RWPE2 (cell line): ENCODE measurements around the gene PITPNB.

ENCODE experiments used
- ATAC-seq: fragments of 200-7000 bp; cut with Tn5 transposase; 3 replicates; pipeline ENCODE4 v1.9.1; 2021; ENCODE audit warnings: low read depth
- DNase-seq: peaks from one replicate; pipeline ENCODE4 v3.0.0-alpha.2; 2020; ENCODE audit warnings: low spot score
- H3K27ac ChIP-seq: fragments of 450-650 bp; 2 replicates; pipeline ENCODE4 v1.5.1; 2017; ENCODE audit warnings: mild to moderate bottlenecking; ENCODE audit not compliant: poor library complexity, severe bottlenecking
- H3K27me3 ChIP-seq: fragments of 250-450 bp; sonication (Bioruptor Pico); 2 replicates; pipeline ENCODE4 v1.5.1; 2021; ENCODE audit warnings: mild to moderate bottlenecking, moderate library complexity; ENCODE audit not compliant: insufficient read depth, poor library complexity, severe bottlenecking
- H3K36me3 ChIP-seq: fragments of 250-450 bp; sonication (Bioruptor Pico); 2 replicates; pipeline ENCODE4 v1.5.1; 2020; ENCODE audit warnings: low read depth, mild to moderate bottlenecking, moderate library complexity
- H3K4me1 ChIP-seq: fragments of 250-450 bp; sonication (Bioruptor Pico); 2 replicates; pipeline ENCODE4 v1.5.1; 2021; ENCODE audit warnings: mild to moderate bottlenecking, moderate library complexity; ENCODE audit not compliant: insufficient read depth, poor library complexity, severe bottlenecking
- H3K4me3 ChIP-seq: fragments of 250-450 bp; sonication (Bioruptor Pico); 2 replicates; pipeline ENCODE4 v1.5.1; 2021; ENCODE audit warnings: mild to moderate bottlenecking, moderate library complexity; ENCODE audit not compliant: severe bottlenecking
- H3K9me3 ChIP-seq: fragments of 250-450 bp; sonication (Bioruptor Pico); 2 replicates; pipeline ENCODE4 v1.5.1; 2021; ENCODE audit warnings: mild to moderate bottlenecking, moderate library complexity; ENCODE audit not compliant: severe bottlenecking
- CTCF ChIP-seq: fragments of 450-650 bp; IDR thresholded peaks from one replicate; pipeline ENCODE4 v1.5.1; 2017; ENCODE audit warnings: mild to moderate bottlenecking, moderate library complexity; ENCODE audit not compliant: poor library complexity, severe bottlenecking

Gene PITPNB

GRCh38 chr22:27934069-27934468 is 15.0 kb upstream of the PITPNB start:
- H3K4me3 ChIP-seq: no peak overlapping the region
- H3K9me3 ChIP-seq: no peaks in the 10 kb centered on the region
- H3K36me3 ChIP-seq: no peaks in the 10 kb centered on the region; the same call in 1 of the 2 replicates
- peaks cover 18% of the 10 kb centered on the region for H3K4me1 ChIP-seq
- no peak for TF ChIP-seq CTCF
- ATAC-seq (no peak), DNase-seq (no peak)
- H3K27me3 ChIP-seq: no peaks in the 10 kb centered on the region
- H3K27ac ChIP-seq: no peak overlapping the region

- no peak overlapping the region for H3K27ac ChIP-seq
- H3K4me3 ChIP-seq: no peak overlapping the region
- ATAC-seq (no peak), DNase-seq (no peak)
- no peaks in the 10 kb centered on the region for H3K27me3 ChIP-seq
- peaks cover 18% of the 10 kb centered on the region for H3K4me1 ChIP-seq
- H3K36me3 ChIP-seq: no peaks in the 10 kb centered on the region; the same call in 1 of the 2 replicates
- H3K9me3 ChIP-seq: no peaks in the 10 kb centered on the region
- TF ChIP-seq CTCF: no peak
Observed at GRCh38 chr22:27933186-27933983, 14.3 kb upstream of the PITPNB start.

- DNase-seq (no peak), ATAC-seq (peak; percentile 92)
- peaks cover 8% of the 10 kb centered on the region for H3K36me3 ChIP-seq
- H3K4me1 ChIP-seq: peaks cover 18% of the 10 kb centered on the region
- peak overlapping the region; percentile 67 for H3K27ac ChIP-seq
- H3K27me3 ChIP-seq: no peaks in the 10 kb centered on the region
- no peak for TF ChIP-seq CTCF
- H3K4me3 ChIP-seq: no peak overlapping the region
- peaks cover 3% of the 10 kb centered on the region for H3K9me3 ChIP-seq
Observed at GRCh38 chr22:27930331-27931060, 11.4 kb upstream of the PITPNB start.

- Histone ChIP-seq H3K27ac (no peak overlapping the region), H3K36me3 (peaks cover 24% of the 10 kb centered on the region), H3K9me3 (peaks cover 3% of the 10 kb centered on the region), H3K4me3 (no peak overlapping the region), H3K4me1 (peaks cover 18% of the 10 kb centered on the region), H3K27me3 (no peaks in the 10 kb centered on the region)
- no peak for DNase-seq
- TF ChIP-seq CTCF: no peak
- ATAC-seq: no peak
Observed at GRCh38 chr22:27927608-27928007, 8.6 kb upstream of the PITPNB start.
